ENCODE data around the gene DCN.

DCN gene

GRCh38 chr12:91191513-91192111, 9.0 kb upstream of the DCN start:
- peaks cover 10% of the 10 kb centered on the region for H3K9me3 ChIP-seq (ENCODE audit: severe bottlenecking)
- H3K27ac ChIP-seq (ENCODE audit: poor library complexity, severe bottlenecking), result no peak overlapping the region
- no peak overlapping the region for H3K4me3 ChIP-seq (ENCODE audit: severe bottlenecking)
- DNase-seq (ENCODE audit: low spot score) (no peak), ATAC-seq (ENCODE audit: low read depth) (no peak)
- TF ChIP-seq CTCF (IDR thresholded peaks at IDR 0.05; ENCODE audit: poor library complexity, severe bottlenecking), result no peak
- H3K4me1 ChIP-seq (ENCODE audit: insufficient read depth, poor library complexity, severe bottlenecking), result peaks cover 14% of the 10 kb centered on the region
- H3K27me3 ChIP-seq (ENCODE audit: insufficient read depth, poor library complexity, severe bottlenecking), result no peaks in the 10 kb centered on the region
- H3K36me3 ChIP-seq (ENCODE audit: low read depth), result no peaks in the 10 kb centered on the region

GRCh38 chr12:91189516-91189915, 6.9 kb upstream of the DCN start:
- H3K4me3 ChIP-seq (ENCODE audit: severe bottlenecking), result no peak overlapping the region
- H3K27ac ChIP-seq (ENCODE audit: poor library complexity, severe bottlenecking), result peak overlapping the region; percentile 52
- ATAC-seq (ENCODE audit: low read depth) (peak; percentile 53; the same call in 2 of the 3 replicates), DNase-seq (ENCODE audit: low spot score) (no peak)
- H3K9me3 ChIP-seq (ENCODE audit: severe bottlenecking), result no peaks in the 10 kb centered on the region
- no peaks in the 10 kb centered on the region for H3K36me3 ChIP-seq (ENCODE audit: low read depth)
- no peaks in the 10 kb centered on the region for H3K27me3 ChIP-seq (ENCODE audit: insufficient read depth, poor library complexity, severe bottlenecking)
- no peak for TF ChIP-seq CTCF (IDR thresholded peaks at IDR 0.05; ENCODE audit: poor library complexity, severe bottlenecking)
- peaks cover 14% of the 10 kb centered on the region for H3K4me1 ChIP-seq (ENCODE audit: insufficient read depth, poor library complexity, severe bottlenecking)

DNA sequence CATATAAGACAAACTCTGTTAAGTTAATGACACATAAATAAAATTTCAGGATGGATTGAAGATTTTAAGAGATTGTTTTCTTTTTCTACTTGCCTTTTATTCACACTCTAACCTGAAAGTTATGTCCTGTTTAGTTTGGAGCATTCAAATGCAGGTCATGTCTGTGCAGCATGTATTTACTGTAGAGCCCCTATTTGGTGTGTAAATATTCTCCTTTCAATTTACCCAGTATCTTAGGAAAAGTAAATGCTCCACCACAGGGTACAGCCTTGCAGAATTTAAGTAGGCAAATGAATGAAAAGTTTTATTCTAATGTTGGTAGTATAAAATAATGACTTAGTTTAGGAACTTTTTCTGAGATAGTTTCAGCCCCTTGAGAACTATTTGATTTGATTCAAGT, 6.2 kb upstream of the DCN start:
- Histone ChIP-seq H3K4me3 (ENCODE audit: severe bottlenecking) (no peak overlapping the region), H3K4me1 (ENCODE audit: insufficient read depth, poor library complexity, severe bottlenecking) (peaks cover 14% of the 10 kb centered on the region), H3K36me3 (ENCODE audit: low read depth) (no peaks in the 10 kb centered on the region), H3K9me3 (ENCODE audit: severe bottlenecking) (no peaks in the 10 kb centered on the region), H3K27ac (ENCODE audit: poor library complexity, severe bottlenecking) (peak overlapping the region; percentile 52), H3K27me3 (ENCODE audit: insufficient read depth, poor library complexity, severe bottlenecking) (no peaks in the 10 kb centered on the region)
- TF ChIP-seq CTCF (IDR thresholded peaks at IDR 0.05; ENCODE audit: poor library complexity, severe bottlenecking), result no peak
- ATAC-seq (ENCODE audit: low read depth) (no peak), DNase-seq (ENCODE audit: low spot score) (no peak)

DNA sequence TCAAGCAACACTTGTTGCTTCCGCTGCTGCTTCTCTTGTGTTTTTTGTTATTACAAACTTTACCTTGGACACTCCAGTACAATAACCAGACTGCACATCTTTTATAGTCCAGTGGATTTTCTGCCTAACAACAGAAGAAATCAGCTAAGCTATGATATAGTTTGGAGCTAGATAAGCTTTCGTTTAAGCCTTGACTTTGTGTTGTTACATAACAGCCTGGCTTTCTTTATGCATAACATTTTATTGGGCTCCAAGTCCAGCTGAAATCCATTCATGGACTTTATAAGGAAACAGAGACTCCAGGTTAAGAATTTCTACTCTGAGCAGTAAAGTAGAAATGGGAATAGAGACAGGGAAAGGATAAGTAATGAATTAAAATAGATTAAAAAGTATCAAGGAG, 3.5 kb upstream of the DCN start:
- no peak for ATAC-seq (ENCODE audit: low read depth)
- TF ChIP-seq CTCF (IDR thresholded peaks at IDR 0.05; ENCODE audit: poor library complexity, severe bottlenecking), result no peak
- no peaks in the 10 kb centered on the region for H3K27me3 ChIP-seq (ENCODE audit: insufficient read depth, poor library complexity, severe bottlenecking)
- no peak overlapping the region for H3K27ac ChIP-seq (ENCODE audit: poor library complexity, severe bottlenecking)
- peaks cover 14% of the 10 kb centered on the region for H3K4me1 ChIP-seq (ENCODE audit: insufficient read depth, poor library complexity, severe bottlenecking)
- no peak overlapping the region for H3K4me3 ChIP-seq (ENCODE audit: severe bottlenecking)
- no peaks in the 10 kb centered on the region for H3K9me3 ChIP-seq (ENCODE audit: severe bottlenecking)
- no peaks in the 10 kb centered on the region for H3K36me3 ChIP-seq (ENCODE audit: low read depth)
- no peak for DNase-seq (ENCODE audit: low spot score)

DNA sequence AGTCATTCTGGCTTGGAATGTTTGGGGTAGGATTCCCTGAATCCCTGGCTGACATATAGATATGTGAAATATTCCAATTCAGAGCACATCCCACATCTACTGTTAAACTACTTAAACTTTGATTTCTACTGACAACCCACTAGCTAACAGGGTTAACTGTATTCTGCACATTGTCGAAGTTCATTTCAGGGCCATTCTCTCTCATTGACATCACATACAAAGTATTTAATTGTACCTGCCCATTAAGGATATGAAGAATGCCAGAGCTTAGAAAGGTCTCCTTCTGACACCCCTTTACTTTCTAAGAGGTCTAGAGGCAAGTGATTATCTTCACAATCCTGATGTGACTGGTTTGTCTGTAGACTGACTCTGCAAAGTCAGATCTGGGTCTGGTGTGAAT, 2.8 kb upstream of the DCN start:
- H3K4me3 ChIP-seq (ENCODE audit: severe bottlenecking), result no peak overlapping the region
- H3K27ac ChIP-seq (ENCODE audit: poor library complexity, severe bottlenecking), result no peak overlapping the region
- TF ChIP-seq CTCF (IDR thresholded peaks at IDR 0.05; ENCODE audit: poor library complexity, severe bottlenecking), result no peak
- no peak for ATAC-seq (ENCODE audit: low read depth)
- DNase-seq (ENCODE audit: low spot score), result no peak
- H3K9me3 ChIP-seq (ENCODE audit: severe bottlenecking), result no peaks in the 10 kb centered on the region
- H3K36me3 ChIP-seq (ENCODE audit: low read depth), result no peaks in the 10 kb centered on the region
- no peaks in the 10 kb centered on the region for H3K27me3 ChIP-seq (ENCODE audit: insufficient read depth, poor library complexity, severe bottlenecking)
- H3K4me1 ChIP-seq (ENCODE audit: insufficient read depth, poor library complexity, severe bottlenecking), result peaks cover 14% of the 10 kb centered on the region

All from RWPE2 (cell line).